Fibroblast of lung (primary cell): ENCODE results near the gene FBXO31. TPM values are rescaled to one million over a fixed set of nuclear protein-coding genes. Genes with fewer than 3 reads are reported as not detected.

Experiments
- DNase-seq, 2 donors: peaks; one replicate each; pipeline versions ENCODE4 v3.0.0 to v3.0.0-alpha.2; 2010; ENCODE audit warnings: low read depth in 2 of 2
- H2AFZ ChIP-seq: 2 replicates; pipeline ENCODE4 v1.5.1; 2012; ENCODE audit warnings: low read length, control low read depth, inconsistent platforms
- H3K27ac ChIP-seq: 2 replicates; pipeline ENCODE4 v1.5.1; 2011; ENCODE audit warnings: low read length, control low read depth; ENCODE audit not compliant: insufficient read depth
- H3K27me3 ChIP-seq: 2 replicates; pipeline ENCODE4 v1.5.1; 2011; ENCODE audit warnings: mild to moderate bottlenecking, low read length; ENCODE audit not compliant: control insufficient read depth, insufficient read depth
- H3K36me3 ChIP-seq: 2 replicates; pipeline ENCODE4 v1.5.1; 2011; ENCODE audit warnings: low read length; ENCODE audit not compliant: control insufficient read depth, insufficient read depth
- H3K4me1 ChIP-seq: 2 replicates; pipeline ENCODE4 v1.5.1; 2011; ENCODE audit warnings: low read length; ENCODE audit not compliant: control insufficient read depth, insufficient read depth; ENCODE audit errors: extremely low read depth
- H3K4me2 ChIP-seq: 2 replicates; pipeline ENCODE4 v1.5.1; 2011; ENCODE audit warnings: low read length, control low read depth; ENCODE audit not compliant: insufficient read depth; ENCODE audit errors: extremely low read depth
- H3K4me3 ChIP-seq, 4 experiments: fragments of 200-600 bp in 1 of 4; sonication (generic) in 1 of 4; replicated peaks in 1 of 4; 2 replicates each; pipeline ENCODE4 v1.5.1; 2011 to 2016; ENCODE audit warnings: low read length in 4 of 4, low read depth in 3 of 4, mild to moderate bottlenecking in 3 of 4, control low read depth in 2 of 4, inconsistent platforms in 1 of 4, mixed read lengths in 1 of 4; ENCODE audit not compliant: insufficient read depth in 1 of 4; ENCODE audit errors: control extremely low read depth in 1 of 4
- H3K79me2 ChIP-seq: 2 replicates; pipeline ENCODE4 v1.5.1; 2012; ENCODE audit warnings: mild to moderate bottlenecking, low read length, inconsistent platforms; ENCODE audit not compliant: control insufficient read depth, insufficient read depth
- H3K9ac ChIP-seq: 2 replicates; pipeline ENCODE4 v1.5.1; 2011; ENCODE audit warnings: mild to moderate bottlenecking, low read length, control low read depth; ENCODE audit not compliant: insufficient read depth
- H3K9me3 ChIP-seq: 2 replicates; pipeline ENCODE4 v1.5.1; 2012; ENCODE audit warnings: low read depth, low read length; ENCODE audit not compliant: control insufficient read depth, insufficient read depth
- H4K20me1 ChIP-seq: 2 replicates; pipeline ENCODE4 v1.5.1; 2011; ENCODE audit warnings: low read length; ENCODE audit not compliant: control insufficient read depth, insufficient read depth; ENCODE audit errors: extremely low read depth
- CTCF ChIP-seq, 2 donors: IDR thresholded peaks in 1 of 2; conservative IDR thresholded peaks in 1 of 2; 1 replicate in 1 of 2; 2 replicates in 1 of 2; pipeline ENCODE4 v1.5.1; 2011 to 2012; ENCODE audit warnings: low read length in 2 of 2, control low read depth in 1 of 2, inconsistent platforms in 1 of 2, low read depth in 1 of 2, mild to moderate bottlenecking in 1 of 2
- EZH2 ChIP-seq: IDR thresholded peaks from 2 replicates; pipeline ENCODE4 v1.5.1; 2012; ENCODE audit warnings: low read length, control low read depth, mild to moderate bottlenecking; ENCODE audit errors: missing control alignments
- polyA plus RNA-seq, 2 donors: library from polyadenylated mRNA; depleted of rRNA in 1 of 2; stranded (reverse) in 1 of 2; unstranded in 1 of 2; fragments of >200 nt; gene quantifications; 2 replicates each; pipeline ENCODE4 v1.2.1, GENCODE V29; 2011 to 2012; ENCODE audit warnings: missing spikeins in 1 of 2
- total RNA-seq: library from RNA; depleted of rRNA; stranded (reverse); fragments of >200 nt; gene quantifications from 2 replicates; pipeline ENCODE4 v1.2.1, GENCODE V29; 2014

Gene FBXO31
- total and polyA plus RNA-seq, 2 donors (not counting 1 experiment from before 2014, with no cell fraction given): 17.6 to 40.3 TPM

GRCh38 chr16:87426423-87427215 is 43.0 kb upstream of the FBXO31 start:
- no peak overlapping the region for H3K27ac ChIP-seq
- H3K4me2 ChIP-seq: no peak overlapping the region
- H3K36me3 ChIP-seq: peaks cover 6% of the 10 kb centered on the region
- H3K4me1 ChIP-seq: peaks cover under 1% of the 10 kb centered on the region
- H3K79me2 ChIP-seq: peaks cover 2% of the 10 kb centered on the region
- H3K9me3 ChIP-seq: no peaks in the 10 kb centered on the region
- no peaks in the 10 kb centered on the region for H3K27me3 ChIP-seq
- DNase-seq: no peak
- H2AFZ ChIP-seq: no peak overlapping the region
- H3K4me3 ChIP-seq: no peak overlapping the region
- no peaks in the 10 kb centered on the region for H4K20me1 ChIP-seq
- TF ChIP-seq EZH2 (no peak), CTCF (conservative IDR thresholded peaks at IDR 0.05 in 1 of 2, IDR thresholded peaks at IDR 0.05 in 1 of 2; ENCODE audit: low read depth in 1 of 2, low read length in 2 of 2) (no peak)
- H3K9ac ChIP-seq: no peak overlapping the region

- Histone ChIP-seq H3K9ac (no peak overlapping the region), H3K4me1 (no peaks in the 10 kb centered on the region), H3K4me2 (no peak overlapping the region), H3K4me3 (no peak overlapping the region), H3K9me3 (no peaks in the 10 kb centered on the region), H3K27ac (no peak overlapping the region), H2AFZ (no peak overlapping the region), H3K27me3 (no peaks in the 10 kb centered on the region), H3K79me2 (peaks cover 2% of the 10 kb centered on the region), H4K20me1 (no peaks in the 10 kb centered on the region), H3K36me3 (peaks cover 8% of the 10 kb centered on the region)
- DNase-seq: no peak
- no peak for TF ChIP-seq CTCF (conservative IDR thresholded peaks at IDR 0.05 in 1 of 2, IDR thresholded peaks at IDR 0.05 in 1 of 2; ENCODE audit: low read depth in 1 of 2, low read length in 2 of 2)
- no peak for TF ChIP-seq EZH2
Measured at GRCh38 chr16:87425941-87426340, 42.4 kb upstream of the FBXO31 start.

- H3K4me2 ChIP-seq: no peak overlapping the region
- no peaks in the 10 kb centered on the region for H3K4me1 ChIP-seq
- H3K79me2 ChIP-seq: peaks cover 2% of the 10 kb centered on the region
- H4K20me1 ChIP-seq: no peaks in the 10 kb centered on the region
- H3K9me3 ChIP-seq: no peaks in the 10 kb centered on the region
- TF ChIP-seq CTCF (conservative IDR thresholded peaks at IDR 0.05 in 1 of 2, IDR thresholded peaks at IDR 0.05 in 1 of 2; ENCODE audit: low read depth in 1 of 2, low read length in 2 of 2) (no peak), EZH2 (no peak)
- no peak overlapping the region for H3K9ac ChIP-seq
- peaks cover 10% of the 10 kb centered on the region for H3K36me3 ChIP-seq
- H2AFZ ChIP-seq: no peak overlapping the region
- DNase-seq: no peak
- H3K27ac ChIP-seq: no peak overlapping the region
- no peak overlapping the region for H3K4me3 ChIP-seq
- no peaks in the 10 kb centered on the region for H3K27me3 ChIP-seq
Measured at GRCh38 chr16:87424266-87424665, 40.7 kb upstream of the FBXO31 start.
